Neutrophil (primary cell): ENCODE data around the gene NUP107.
A peak's percentile ranks its signal among the peaks of the same experiment; 100 is the strongest.

Experiments used
- H3K27ac ChIP-seq: fragments of 200-600 bp; sonication (generic); 2 replicates; pipeline ENCODE4 v1.5.1; 2016; ENCODE audit warnings: mild to moderate bottlenecking, moderate library complexity
- H3K27me3 ChIP-seq: fragments of 200-600 bp; sonication (generic); 2 replicates; pipeline ENCODE4 v1.6.0; 2016; ENCODE audit warnings: mild to moderate bottlenecking
- H3K36me3 ChIP-seq: fragments of 200-600 bp; sonication (generic); 2 replicates; pipeline ENCODE4 v1.5.1; 2017
- H3K4me1 ChIP-seq, 2 experiments: fragments of 200-600 bp in 1 of 2; sonication (generic) in 1 of 2; 1 replicate in 1 of 2; 2 replicates in 1 of 2; pipeline versions ENCODE4 v1.5.1 to v1.6.1; 2013 to 2016; ENCODE audit warnings: low read depth in 1 of 2, low read length in 1 of 2, mild to moderate bottlenecking in 1 of 2, moderate library complexity in 1 of 2; ENCODE audit not compliant: control insufficient read depth in 1 of 2, insufficient read depth in 1 of 2
- H3K4me3 ChIP-seq, 2 experiments: fragments of 200-600 bp in 1 of 2; sonication (generic) in 1 of 2; 1 replicate in 1 of 2; 2 replicates in 1 of 2; pipeline ENCODE4 v1.5.1; 2013 to 2016; ENCODE audit warnings: low read depth in 1 of 2, low read length in 1 of 2, mild to moderate bottlenecking in 1 of 2, moderate library complexity in 1 of 2
- H3K9me3 ChIP-seq: fragments of 200-600 bp; sonication (generic); 2 replicates; pipeline ENCODE4 v1.5.1; 2016
- CTCF ChIP-seq: fragments of 200-600 bp; sonication (generic); IDR thresholded peaks from 2 replicates; pipeline ENCODE4 v1.5.1; 2016; ENCODE audit warnings: antibody characterized with exemption

The NUP107 gene

GRCh38 chr12:68695454-68695853, 8.7 kb downstream of the NUP107 start:
- peaks cover 69% of the 10 kb centered on the region for H3K36me3 ChIP-seq
- no peaks in the 10 kb centered on the region for H3K4me1 ChIP-seq
- no peaks in the 10 kb centered on the region for H3K27me3 ChIP-seq
- TF ChIP-seq CTCF, result no peak
- no peaks in the 10 kb centered on the region for H3K9me3 ChIP-seq
- no peak overlapping the region for H3K4me3 ChIP-seq
- no peak overlapping the region for H3K27ac ChIP-seq

GRCh38 chr12:68699486-68699885, 12.7 kb downstream of the NUP107 start:
- Histone ChIP-seq H3K36me3 (peaks cover 83% of the 10 kb centered on the region), H3K4me3 (no peak overlapping the region), H3K27ac (no peak overlapping the region), H3K4me1 (no peaks in the 10 kb centered on the region), H3K9me3 (no peaks in the 10 kb centered on the region), H3K27me3 (no peaks in the 10 kb centered on the region)
- no peak for TF ChIP-seq CTCF

GRCh38 chr12:68727776-68728175, 41.0 kb downstream of the NUP107 start:
- H3K4me1 ChIP-seq, result no peaks in the 10 kb centered on the region
- H3K4me3 ChIP-seq, result no peak overlapping the region
- H3K9me3 ChIP-seq, result no peaks in the 10 kb centered on the region
- H3K27me3 ChIP-seq, result no peaks in the 10 kb centered on the region
- no peak for TF ChIP-seq CTCF
- peaks cover 31% of the 10 kb centered on the region for H3K36me3 ChIP-seq
- H3K27ac ChIP-seq, result no peak overlapping the region

GRCh38 chr12:68733661-68734071, 46.9 kb downstream of the NUP107 start:
- H3K9me3 ChIP-seq, result no peaks in the 10 kb centered on the region
- TF ChIP-seq CTCF, result no peak
- no peak overlapping the region for H3K4me3 ChIP-seq
- H3K27me3 ChIP-seq, result no peaks in the 10 kb centered on the region
- no peaks in the 10 kb centered on the region for H3K4me1 ChIP-seq
- no peak overlapping the region for H3K27ac ChIP-seq
- peaks cover 40% of the 10 kb centered on the region for H3K36me3 ChIP-seq

- H3K9me3 ChIP-seq, result no peaks in the 10 kb centered on the region
- H3K4me3 ChIP-seq, result no peak overlapping the region
- H3K27ac ChIP-seq, result no peak overlapping the region
- TF ChIP-seq CTCF, result no peak
- H3K27me3 ChIP-seq, result no peaks in the 10 kb centered on the region
- H3K36me3 ChIP-seq, result peaks cover 12% of the 10 kb centered on the region
- H3K4me1 ChIP-seq, result peaks cover 22% of the 10 kb centered on the region in 2 experiments
Measured at GRCh38 chr12:68739891-68740290, 53.1 kb downstream of the NUP107 start.

- peaks cover 46 to 52% of the 10 kb centered on the region in 2 experiments for H3K4me1 ChIP-seq
- no peaks in the 10 kb centered on the region for H3K9me3 ChIP-seq
Measured at GRCh38 chr12:68743356-68743755, 56.6 kb downstream of the NUP107 start.

More at GRCh38 chr12:68743356-68743755, 56.6 kb downstream of the NUP107 start:
- Histone ChIP-seq H3K36me3 (no peaks in the 10 kb centered on the region), H3K27me3 (no peaks in the 10 kb centered on the region), H3K4me3 (no peak overlapping the region), H3K27ac (peak overlapping the region; percentile 71)
- no peak for TF ChIP-seq CTCF
